ENCODE results near the gene GAS2L1. TPM values are rescaled to one million over a fixed set of nuclear protein-coding genes. Genes with fewer than 3 reads are reported as not detected.

GAS2L1 gene
- total RNA-seq, 1 donor, result 11.6 TPM

DNA sequence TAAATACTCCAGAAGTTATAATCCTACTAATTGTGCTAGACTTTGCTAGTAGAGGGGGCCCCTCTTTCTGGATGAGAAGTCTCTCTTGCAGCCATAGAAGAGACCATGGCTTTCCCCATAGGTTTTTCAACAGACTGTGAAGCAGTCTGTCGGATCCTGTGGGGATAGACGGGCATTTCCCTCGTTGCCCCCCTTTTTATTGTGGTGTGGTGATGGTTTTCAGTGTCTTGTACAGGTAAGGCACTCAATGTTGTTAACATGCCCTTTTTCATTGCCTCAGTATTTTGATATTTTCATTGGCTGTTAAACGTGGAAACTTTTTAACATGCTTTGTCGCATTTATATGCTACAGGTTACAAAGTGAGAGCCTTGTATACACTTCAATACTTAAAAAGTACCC lies 16.4 kb upstream of the GAS2L1 start:
- TF ChIP-seq, protein P1, sequence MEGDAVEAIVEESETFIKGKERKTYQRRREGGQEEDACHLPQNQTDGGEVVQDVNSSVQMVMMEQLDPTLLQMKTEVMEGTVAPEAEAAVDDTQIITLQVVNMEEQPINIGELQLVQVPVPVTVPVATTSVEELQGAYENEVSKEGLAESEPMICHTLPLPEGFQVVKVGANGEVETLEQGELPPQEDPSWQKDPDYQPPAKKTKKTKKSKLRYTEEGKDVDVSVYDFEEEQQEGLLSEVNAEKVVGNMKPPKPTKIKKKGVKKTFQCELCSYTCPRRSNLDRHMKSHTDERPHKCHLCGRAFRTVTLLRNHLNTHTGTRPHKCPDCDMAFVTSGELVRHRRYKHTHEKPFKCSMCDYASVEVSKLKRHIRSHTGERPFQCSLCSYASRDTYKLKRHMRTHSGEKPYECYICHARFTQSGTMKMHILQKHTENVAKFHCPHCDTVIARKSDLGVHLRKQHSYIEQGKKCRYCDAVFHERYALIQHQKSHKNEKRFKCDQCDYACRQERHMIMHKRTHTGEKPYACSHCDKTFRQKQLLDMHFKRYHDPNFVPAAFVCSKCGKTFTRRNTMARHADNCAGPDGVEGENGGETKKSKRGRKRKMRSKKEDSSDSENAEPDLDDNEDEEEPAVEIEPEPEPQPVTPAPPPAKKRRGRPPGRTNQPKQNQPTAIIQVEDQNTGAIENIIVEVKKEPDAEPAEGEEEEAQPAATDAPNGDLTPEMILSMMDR (IDR thresholded peaks at IDR 0.05; ENCODE audit: extremely low read depth, low read depth, low read length), result no peak
- H3K4me2 ChIP-seq (ENCODE audit: insufficient read depth, low read length), result no peak overlapping the region
- peaks cover 64% of the 10 kb centered on the region for H3K79me2 ChIP-seq (ENCODE audit: insufficient read depth, low read length)
- H2AFZ ChIP-seq (ENCODE audit: low read length), result no peak overlapping the region
- peaks cover 11% of the 10 kb centered on the region for H4K20me1 ChIP-seq (ENCODE audit: insufficient read depth, low read length)
- DNase-seq (ENCODE audit: insufficient read length, low spot score, missing footprints), result no peak
- H3K36me3 ChIP-seq (ENCODE audit: insufficient read depth, low read length), result peaks cover 92% of the 10 kb centered on the region
- H3K4me3 ChIP-seq (ENCODE audit: insufficient read depth, low read length), result no peak overlapping the region
- no peak overlapping the region for H3K27ac ChIP-seq (ENCODE audit: low read depth, low read length)
- no peaks in the 10 kb centered on the region for H3K4me1 ChIP-seq (ENCODE audit: insufficient read depth, low read length)
- H3K9me3 ChIP-seq (ENCODE audit: low read depth, low read length), result no peaks in the 10 kb centered on the region
- H3K27me3 ChIP-seq (ENCODE audit: insufficient read depth, low read length), result no peaks in the 10 kb centered on the region

DNA sequence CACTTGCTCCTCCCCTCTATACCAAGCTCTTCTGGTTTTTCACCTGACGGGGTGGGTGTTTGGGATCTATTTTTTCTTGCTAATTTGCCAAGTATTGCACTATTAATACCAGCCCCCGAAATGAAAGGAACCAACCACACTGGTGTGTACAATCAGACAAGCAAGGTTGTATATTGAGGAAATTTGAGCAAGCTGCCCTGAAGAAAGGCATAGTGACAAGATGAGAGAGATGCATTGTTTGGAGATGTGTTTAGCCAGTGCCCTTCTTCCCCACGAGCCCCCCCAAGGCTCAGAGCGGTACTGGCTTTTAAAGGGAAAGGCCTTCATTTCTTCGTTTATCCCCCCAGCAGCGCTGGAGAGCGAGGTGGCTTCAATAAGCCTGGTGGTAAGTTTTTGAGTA lies 15.2 kb upstream of the GAS2L1 start:
- H3K36me3 ChIP-seq (ENCODE audit: insufficient read depth, low read length), result peaks cover 97% of the 10 kb centered on the region
- TF ChIP-seq, protein P1 (IDR thresholded peaks at IDR 0.05; ENCODE audit: extremely low read depth, low read depth, low read length), result no peak
- no peak overlapping the region for H3K4me2 ChIP-seq (ENCODE audit: insufficient read depth, low read length)
- no peaks in the 10 kb centered on the region for H3K9me3 ChIP-seq (ENCODE audit: low read depth, low read length)
- no peaks in the 10 kb centered on the region for H3K4me1 ChIP-seq (ENCODE audit: insufficient read depth, low read length)
- H4K20me1 ChIP-seq (ENCODE audit: insufficient read depth, low read length), result peaks cover 10% of the 10 kb centered on the region
- no peak overlapping the region for H3K27ac ChIP-seq (ENCODE audit: low read depth, low read length)
- no peak overlapping the region for H2AFZ ChIP-seq (ENCODE audit: low read length)
- peak; percentile 18 for DNase-seq (ENCODE audit: insufficient read length, low spot score, missing footprints)
- no peak overlapping the region for H3K4me3 ChIP-seq (ENCODE audit: insufficient read depth, low read length)
- no peaks in the 10 kb centered on the region for H3K27me3 ChIP-seq (ENCODE audit: insufficient read depth, low read length)
- H3K79me2 ChIP-seq (ENCODE audit: insufficient read depth, low read length), result peaks cover 58% of the 10 kb centered on the region

DNA sequence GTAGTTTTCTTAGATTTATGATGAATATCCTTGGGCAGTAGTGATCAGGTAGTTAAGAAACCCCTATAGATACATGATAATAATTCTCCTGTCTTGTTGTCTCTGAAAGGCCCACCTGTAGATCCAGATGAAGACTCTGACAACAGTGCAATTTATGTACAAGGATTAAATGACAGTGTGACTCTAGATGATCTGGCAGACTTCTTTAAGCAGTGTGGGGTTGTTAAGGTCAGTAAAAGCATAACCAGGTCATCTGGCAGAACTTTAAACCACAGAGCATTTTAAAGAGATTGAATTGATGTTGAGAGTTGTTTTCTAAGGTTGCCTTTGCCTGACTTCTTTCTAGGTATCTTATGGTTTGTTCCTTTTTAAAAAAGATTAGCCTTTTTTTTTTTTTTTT lies 14.1 kb upstream of the GAS2L1 start:
- no peak overlapping the region for H3K4me3 ChIP-seq (ENCODE audit: insufficient read depth, low read length)
- no peaks in the 10 kb centered on the region for H3K27me3 ChIP-seq (ENCODE audit: insufficient read depth, low read length)
- TF ChIP-seq, protein P1 (IDR thresholded peaks at IDR 0.05; ENCODE audit: extremely low read depth, low read depth, low read length), result no peak
- DNase-seq (ENCODE audit: insufficient read length, low spot score, missing footprints), result no peak
- peaks cover 50% of the 10 kb centered on the region for H3K79me2 ChIP-seq (ENCODE audit: insufficient read depth, low read length)
- H2AFZ ChIP-seq (ENCODE audit: low read length), result no peak overlapping the region
- H3K4me1 ChIP-seq (ENCODE audit: insufficient read depth, low read length), result no peaks in the 10 kb centered on the region
- no peak overlapping the region for H3K27ac ChIP-seq (ENCODE audit: low read depth, low read length)
- H4K20me1 ChIP-seq (ENCODE audit: insufficient read depth, low read length), result peaks cover 19% of the 10 kb centered on the region
- H3K9me3 ChIP-seq (ENCODE audit: low read depth, low read length), result no peaks in the 10 kb centered on the region
- peaks cover 98% of the 10 kb centered on the region for H3K36me3 ChIP-seq (ENCODE audit: insufficient read depth, low read length)
- H3K4me2 ChIP-seq (ENCODE audit: insufficient read depth, low read length), result no peak overlapping the region

DNA sequence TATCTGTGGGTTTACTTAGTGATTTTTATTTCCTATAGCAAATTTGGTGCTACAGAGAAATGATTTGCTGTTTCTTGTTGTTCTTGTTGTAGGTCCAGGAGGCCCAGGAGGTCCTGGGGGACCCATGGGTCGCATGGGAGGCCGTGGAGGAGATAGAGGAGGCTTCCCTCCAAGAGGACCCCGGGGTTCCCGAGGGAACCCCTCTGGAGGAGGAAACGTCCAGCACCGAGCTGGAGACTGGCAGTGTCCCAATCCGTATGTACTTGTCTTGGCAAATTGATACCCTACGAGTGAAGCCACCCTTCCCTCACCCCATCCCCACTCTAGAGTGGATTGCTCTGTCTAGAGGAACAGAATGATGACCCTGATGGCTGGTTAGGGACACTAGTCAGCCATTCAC lies 7.8 kb upstream of the GAS2L1 start:
- peaks cover 37% of the 10 kb centered on the region for H4K20me1 ChIP-seq (ENCODE audit: insufficient read depth, low read length)
- H2AFZ ChIP-seq (ENCODE audit: low read length), result no peak overlapping the region
- no peaks in the 10 kb centered on the region for H3K27me3 ChIP-seq (ENCODE audit: insufficient read depth, low read length)
- no peak overlapping the region for H3K27ac ChIP-seq (ENCODE audit: low read depth, low read length)
- TF ChIP-seq, protein P1 (IDR thresholded peaks at IDR 0.05; ENCODE audit: extremely low read depth, low read depth, low read length), result no peak
- H3K36me3 ChIP-seq (ENCODE audit: insufficient read depth, low read length), result peaks cover 72% of the 10 kb centered on the region
- DNase-seq (ENCODE audit: insufficient read length, low spot score, missing footprints), result no peak
- no peak overlapping the region for H3K4me2 ChIP-seq (ENCODE audit: insufficient read depth, low read length)
- no peaks in the 10 kb centered on the region for H3K4me1 ChIP-seq (ENCODE audit: insufficient read depth, low read length)
- no peak overlapping the region for H3K4me3 ChIP-seq (ENCODE audit: insufficient read depth, low read length)
- H3K79me2 ChIP-seq (ENCODE audit: insufficient read depth, low read length), result peaks cover 3% of the 10 kb centered on the region
- H3K9me3 ChIP-seq (ENCODE audit: low read depth, low read length), result no peaks in the 10 kb centered on the region
